Neural cell (in vitro differentiated cells): Measurements from ENCODE around the gene FHAD1. TPM values are rescaled to one million over a fixed set of nuclear protein-coding genes. Genes with fewer than 3 reads are reported as not detected.

ENCODE experiments used
- H2AFZ ChIP-seq: fragments of 200-600, 300-800 bp; sonication (generic), shearing (Covaris generic); 2 replicates; pipeline ENCODE4 v1.6.0; 2014; ENCODE audit warnings: low read depth, mild to moderate bottlenecking, antibody characterized with exemption, low read length, moderate library complexity
- H3F3A ChIP-seq: fragments of 200-600 bp; shearing (Covaris generic); 2 replicates; pipeline ENCODE4 v1.6.1; 2016; ENCODE audit warnings: mild to moderate bottlenecking, moderate library complexity, mixed read lengths, antibody characterized with exemption, low read length; ENCODE audit not compliant: insufficient read depth, poor library complexity, severe bottlenecking
- H3K27ac ChIP-seq: fragments of 200-600, 300-800 bp; sonication (generic), shearing (Covaris generic); 2 replicates; pipeline ENCODE4 v1.5.1; 2014; ENCODE audit warnings: mild to moderate bottlenecking, low read length, moderate library complexity
- H3K27me3 ChIP-seq: fragments of 300-800, 200-600 bp; sonication (generic), shearing (Covaris generic); 2 replicates; pipeline ENCODE4 v1.6.0; 2014; ENCODE audit warnings: mild to moderate bottlenecking, low read depth, low read length, moderate library complexity; ENCODE audit not compliant: insufficient read depth
- H3K36me3 ChIP-seq: fragments of 300-800, 200-600 bp; sonication (generic), shearing (Covaris generic); 2 replicates; pipeline ENCODE4 v1.5.1; 2014; ENCODE audit warnings: mild to moderate bottlenecking, antibody characterized with exemption, low read length, moderate library complexity; ENCODE audit not compliant: insufficient read depth
- H3K4me2 ChIP-seq: fragments of 300-800, 200-600 bp; sonication (generic), shearing (Covaris generic); 2 replicates; pipeline ENCODE4 v1.6.0; 2014; ENCODE audit warnings: mild to moderate bottlenecking, low read length
- H3K4me3 ChIP-seq: fragments of 300-800, 200-600 bp; sonication (generic), shearing (Covaris generic); 2 replicates; pipeline ENCODE4 v1.5.1; 2014; ENCODE audit warnings: mild to moderate bottlenecking, low read length, moderate library complexity
- H3K79me2 ChIP-seq: fragments of 200-600 bp; shearing (Covaris generic); replicated peaks from 2 replicates; pipeline ENCODE4 v1.6.0; 2014; ENCODE audit warnings: mild to moderate bottlenecking, low read length, moderate library complexity; ENCODE audit not compliant: insufficient read depth
- H3K9ac ChIP-seq: fragments of 300-800, 200-600 bp; sonication (generic), shearing (Covaris generic); 2 replicates; pipeline ENCODE4 v1.6.1; 2016; ENCODE audit warnings: mild to moderate bottlenecking, low read length, mixed read lengths
- H3K9me2 ChIP-seq: fragments of 200-600 bp; shearing (Covaris generic); 2 replicates; pipeline ENCODE4 v1.6.1; 2016; ENCODE audit warnings: mild to moderate bottlenecking, low read length, mixed read lengths; ENCODE audit not compliant: insufficient read depth
- H3K9me3 ChIP-seq: fragments of 200-600, 300-800 bp; sonication (generic), shearing (Covaris generic); 2 replicates; pipeline ENCODE4 v1.6.1; 2016; ENCODE audit warnings: mild to moderate bottlenecking, mixed run types, low read length, moderate library complexity, mixed read lengths
- H4K20me1 ChIP-seq: fragments of 200-600 bp; shearing (Covaris generic); 2 replicates; pipeline ENCODE4 v1.6.1; 2016; ENCODE audit warnings: mild to moderate bottlenecking, mixed run types; ENCODE audit not compliant: insufficient read depth
- EP300 ChIP-seq: fragments of 450-650 bp; conservative IDR thresholded peaks from 2 replicates; pipeline ENCODE4 v1.6.1; 2014; ENCODE audit warnings: antibody characterized with exemption, mild to moderate bottlenecking, moderate library complexity; ENCODE audit not compliant: poor library complexity, severe bottlenecking
- EZH2 ChIP-seq: fragments of 200-600, 300-800 bp; shearing (Covaris generic), sonication (generic); IDR thresholded peaks from 2 replicates; pipeline ENCODE4 v1.6.1; 2014; ENCODE audit warnings: antibody characterized with exemption, low read length, borderline replicate concordance, mild to moderate bottlenecking; ENCODE audit not compliant: insufficient read depth, poor library complexity, severe bottlenecking
- MXI1 ChIP-seq: fragments of 450-650 bp; conservative IDR thresholded peaks from 2 replicates; pipeline ENCODE4 v1.6.1; 2014; ENCODE audit warnings: antibody characterized with exemption, mild to moderate bottlenecking; ENCODE audit not compliant: poor library complexity, severe bottlenecking
- POLR2AphosphoS5 ChIP-seq: IDR thresholded peaks from 2 replicates; pipeline ENCODE4 v1.6.1; 2012
- RAD21 ChIP-seq: fragments of 450-650 bp; conservative IDR thresholded peaks from 2 replicates; pipeline ENCODE4 v1.6.1; 2014; ENCODE audit warnings: antibody characterized with exemption, mild to moderate bottlenecking, moderate library complexity
- REST ChIP-seq: IDR thresholded peaks from 2 replicates; pipeline ENCODE4 v1.6.1; 2012; ENCODE audit warnings: borderline replicate concordance
- SMC3 ChIP-seq: fragments of 450-650 bp; conservative IDR thresholded peaks from 2 replicates; pipeline ENCODE4 v1.6.1; 2014; ENCODE audit warnings: antibody characterized with exemption, mild to moderate bottlenecking, moderate library complexity; ENCODE audit not compliant: poor library complexity
- TAF1 ChIP-seq: IDR thresholded peaks from 2 replicates; pipeline ENCODE4 v1.6.1; 2012; ENCODE audit warnings: low read depth
- polyA plus RNA-seq: library from polyadenylated mRNA; depleted of rRNA; stranded (reverse); fragments of >200 nt; gene quantifications from 2 replicates; pipeline ENCODE4 v1.2.3, GENCODE V29; 2014
- TF ChIP-seq, protein P1 (sequence below): fragments of 450-650 bp; IDR thresholded peaks from 2 replicates; pipeline ENCODE4 v1.5.1; 2014; ENCODE audit warnings: antibody characterized with exemption, mild to moderate bottlenecking, moderate library complexity; ENCODE audit not compliant: poor library complexity, severe bottlenecking

The FHAD1 gene
- polyA plus RNA-seq, 1 donor from 2014 or later: 0.46 TPM

DNA sequence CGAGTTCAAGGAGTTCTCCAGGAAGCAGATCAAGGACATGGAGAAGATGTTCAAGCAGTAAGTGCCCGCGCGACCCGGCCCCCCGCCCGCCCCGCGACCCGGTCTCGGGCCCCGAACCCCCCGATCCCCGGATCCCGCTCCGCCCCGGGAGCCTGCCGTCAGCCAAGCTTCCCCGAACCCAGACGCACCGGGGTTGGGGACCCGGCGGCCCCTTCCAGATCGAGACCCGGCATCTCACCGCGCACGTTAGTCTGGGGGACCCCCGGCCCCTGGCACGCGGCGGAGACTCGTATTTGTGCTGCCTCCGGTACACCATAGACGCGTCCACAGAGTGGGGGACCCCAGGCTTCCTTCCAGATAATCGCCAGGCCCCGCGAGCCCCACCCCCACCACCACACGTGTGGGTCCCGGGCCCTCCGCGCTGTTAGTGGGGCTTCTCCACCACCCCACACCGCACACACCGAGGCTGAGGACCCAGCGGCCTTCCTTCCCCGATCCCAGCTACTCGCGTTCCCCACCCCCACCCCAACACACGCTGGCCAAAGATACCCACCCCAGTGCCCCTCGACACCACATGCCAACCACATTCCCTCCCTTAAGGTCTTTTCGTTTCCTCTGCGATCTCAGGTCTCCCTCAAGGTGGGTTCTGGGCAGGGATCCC lies 163.3 kb downstream of the FHAD1 start:
- Histone ChIP-seq H3K27me3 (no peaks in the 10 kb centered on the region), H3K79me2 (no peaks in the 10 kb centered on the region), H4K20me1 (no peaks in the 10 kb centered on the region), H2AFZ (peak overlapping the region; percentile 40), H3F3A (no peaks in the 10 kb centered on the region), H3K36me3 (no peaks in the 10 kb centered on the region), H3K9me3 (no peaks in the 10 kb centered on the region), H3K27ac (no peak overlapping the region), H3K4me3 (peak overlapping the region; percentile 78), H3K4me2 (peak overlapping the region; percentile 59), H3K9me2 (no peaks in the 10 kb centered on the region), H3K9ac (peak overlapping the region; percentile 76)
- TF ChIP-seq SMC3: no peak
- TF ChIP-seq POLR2AphosphoS5: no peak
- TF ChIP-seq TAF1: no peak
- TF ChIP-seq REST: no peak
- no peak for TF ChIP-seq RAD21

DNA sequence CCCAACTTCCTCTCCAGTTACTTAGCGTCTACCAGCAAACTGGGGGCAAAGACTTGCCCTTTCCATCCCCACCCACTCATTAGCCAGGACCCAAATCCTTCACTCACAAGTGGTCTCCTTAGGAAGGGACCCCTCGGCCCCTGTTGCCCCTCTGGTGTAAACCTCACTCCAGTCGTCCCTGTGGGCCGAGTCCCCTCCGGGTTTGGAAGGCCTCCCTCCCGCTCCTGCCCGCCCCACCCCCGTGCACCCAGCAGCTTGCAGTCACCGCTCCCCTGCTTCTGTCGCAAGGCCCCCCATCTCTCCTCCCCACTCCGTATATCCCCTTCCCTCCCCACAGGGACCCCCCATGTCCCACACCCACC lies 163.8 kb downstream of the FHAD1 start:
- Histone ChIP-seq H3K79me2 (no peaks in the 10 kb centered on the region), H3K27ac (no peak overlapping the region), H2AFZ (no peak overlapping the region), H3K4me3 (peak overlapping the region; percentile 78), H3F3A (no peaks in the 10 kb centered on the region), H3K4me2 (peak overlapping the region; percentile 59), H3K36me3 (no peaks in the 10 kb centered on the region), H3K9me2 (no peaks in the 10 kb centered on the region), H3K9me3 (no peaks in the 10 kb centered on the region), H4K20me1 (no peaks in the 10 kb centered on the region), H3K27me3 (no peaks in the 10 kb centered on the region), H3K9ac (peak overlapping the region; percentile 76)
- TF ChIP-seq EZH2 (no peak), SMC3 (no peak), EP300 (no peak), REST (no peak), TAF1 (no peak), MXI1 (no peak), RAD21 (no peak), POLR2AphosphoS5 (no peak)
- TF ChIP-seq, protein P1, sequence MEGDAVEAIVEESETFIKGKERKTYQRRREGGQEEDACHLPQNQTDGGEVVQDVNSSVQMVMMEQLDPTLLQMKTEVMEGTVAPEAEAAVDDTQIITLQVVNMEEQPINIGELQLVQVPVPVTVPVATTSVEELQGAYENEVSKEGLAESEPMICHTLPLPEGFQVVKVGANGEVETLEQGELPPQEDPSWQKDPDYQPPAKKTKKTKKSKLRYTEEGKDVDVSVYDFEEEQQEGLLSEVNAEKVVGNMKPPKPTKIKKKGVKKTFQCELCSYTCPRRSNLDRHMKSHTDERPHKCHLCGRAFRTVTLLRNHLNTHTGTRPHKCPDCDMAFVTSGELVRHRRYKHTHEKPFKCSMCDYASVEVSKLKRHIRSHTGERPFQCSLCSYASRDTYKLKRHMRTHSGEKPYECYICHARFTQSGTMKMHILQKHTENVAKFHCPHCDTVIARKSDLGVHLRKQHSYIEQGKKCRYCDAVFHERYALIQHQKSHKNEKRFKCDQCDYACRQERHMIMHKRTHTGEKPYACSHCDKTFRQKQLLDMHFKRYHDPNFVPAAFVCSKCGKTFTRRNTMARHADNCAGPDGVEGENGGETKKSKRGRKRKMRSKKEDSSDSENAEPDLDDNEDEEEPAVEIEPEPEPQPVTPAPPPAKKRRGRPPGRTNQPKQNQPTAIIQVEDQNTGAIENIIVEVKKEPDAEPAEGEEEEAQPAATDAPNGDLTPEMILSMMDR: no peak
